ENCODE results near the gene RHBDF1. TPM values are rescaled to one million over a fixed set of nuclear protein-coding genes. Genes with fewer than 3 reads are reported as not detected.

The RHBDF1 gene
- total and polyA plus RNA-seq, 2 experiments from 2014 or later = 41.5 to 73.6 TPM

DNA sequence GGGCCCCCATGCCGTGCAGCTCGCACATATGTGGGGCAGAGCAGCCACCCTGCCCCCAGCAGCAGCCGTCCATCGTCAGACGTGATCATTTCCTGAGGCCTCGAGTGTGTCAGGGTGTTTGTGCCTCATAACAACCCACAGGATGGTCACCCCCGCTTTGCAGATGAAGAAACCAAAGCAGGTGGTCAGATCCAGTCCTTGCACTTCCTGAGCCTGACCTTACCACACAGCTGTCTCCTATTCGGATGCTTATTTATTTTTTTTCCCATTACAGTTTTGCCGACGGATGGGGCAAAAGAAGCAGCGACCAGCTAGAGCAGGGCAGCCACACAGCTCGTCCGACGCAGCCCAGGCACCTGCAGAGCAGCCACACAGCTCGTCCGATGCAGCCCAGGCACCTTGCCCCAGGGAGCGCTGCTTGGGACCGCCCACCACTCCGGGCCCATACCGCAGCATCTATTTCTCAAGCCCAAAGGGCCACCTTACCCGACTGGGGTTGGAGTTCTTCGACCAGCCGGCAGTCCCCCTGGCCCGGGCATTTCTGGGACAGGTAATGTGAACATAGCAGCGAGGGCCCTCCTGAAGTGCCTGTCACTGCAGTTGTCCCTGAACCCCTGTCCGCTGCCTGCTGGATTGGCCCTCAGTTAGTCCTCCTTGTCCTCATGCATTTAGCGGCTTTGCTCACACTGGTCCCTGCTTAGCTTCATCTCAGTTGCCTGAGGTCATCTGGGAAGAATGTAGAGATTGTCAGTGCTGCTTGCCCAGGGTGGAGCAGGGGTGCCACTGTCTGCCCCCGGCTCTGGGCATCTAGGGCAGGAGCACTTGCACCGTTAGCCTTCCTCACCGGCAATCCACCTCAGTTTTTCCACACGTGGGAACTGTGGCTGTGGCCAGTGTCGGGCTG is 7.0 kb upstream of the RHBDF1 start:
- no peaks in the 10 kb centered on the region for H3K27me3 ChIP-seq
- no peak overlapping the region for H2AFZ ChIP-seq
- H3K4me2 ChIP-seq = peak overlapping the region; percentile 100
- H3K27ac ChIP-seq = no peak overlapping the region
- H3K4me1 ChIP-seq (ENCODE audit: insufficient read depth) = peaks cover 37% of the 10 kb centered on the region
- TF ChIP-seq EZH2phosphoT487 (IDR thresholded peaks at IDR 0.05; ENCODE audit: low read depth, severe bottlenecking, unreplicated experiment) = no peak
- TF ChIP-seq, protein P1, sequence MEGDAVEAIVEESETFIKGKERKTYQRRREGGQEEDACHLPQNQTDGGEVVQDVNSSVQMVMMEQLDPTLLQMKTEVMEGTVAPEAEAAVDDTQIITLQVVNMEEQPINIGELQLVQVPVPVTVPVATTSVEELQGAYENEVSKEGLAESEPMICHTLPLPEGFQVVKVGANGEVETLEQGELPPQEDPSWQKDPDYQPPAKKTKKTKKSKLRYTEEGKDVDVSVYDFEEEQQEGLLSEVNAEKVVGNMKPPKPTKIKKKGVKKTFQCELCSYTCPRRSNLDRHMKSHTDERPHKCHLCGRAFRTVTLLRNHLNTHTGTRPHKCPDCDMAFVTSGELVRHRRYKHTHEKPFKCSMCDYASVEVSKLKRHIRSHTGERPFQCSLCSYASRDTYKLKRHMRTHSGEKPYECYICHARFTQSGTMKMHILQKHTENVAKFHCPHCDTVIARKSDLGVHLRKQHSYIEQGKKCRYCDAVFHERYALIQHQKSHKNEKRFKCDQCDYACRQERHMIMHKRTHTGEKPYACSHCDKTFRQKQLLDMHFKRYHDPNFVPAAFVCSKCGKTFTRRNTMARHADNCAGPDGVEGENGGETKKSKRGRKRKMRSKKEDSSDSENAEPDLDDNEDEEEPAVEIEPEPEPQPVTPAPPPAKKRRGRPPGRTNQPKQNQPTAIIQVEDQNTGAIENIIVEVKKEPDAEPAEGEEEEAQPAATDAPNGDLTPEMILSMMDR (IDR thresholded peaks at IDR 0.05; ENCODE audit: poor library complexity) = no peak
- TF ChIP-seq EZH2 (IDR thresholded peaks at IDR 0.05; ENCODE audit: borderline replicate concordance) = no peak
- H4K20me1 ChIP-seq (ENCODE audit: insufficient read depth, poor library complexity, severe bottlenecking) = no peaks in the 10 kb centered on the region
- no peak for DNase-seq (ENCODE audit: low spot score)
- no peaks in the 10 kb centered on the region for H3K36me3 ChIP-seq (replicated peaks; ENCODE audit: insufficient read depth, low read depth)
- H3K9me3 ChIP-seq (ENCODE audit: low read depth) = no peaks in the 10 kb centered on the region
- no peak overlapping the region for H3K4me3 ChIP-seq
- H3K9me2 ChIP-seq (replicated peaks; ENCODE audit: insufficient read depth) = no peaks in the 10 kb centered on the region
- WGBS (ENCODE audit: low lambda C conversion rate, missing lambda C conversion rate) = 91% methylated on average over 32 of the region's 32 CpGs
- H3K79me2 ChIP-seq = peaks cover 7% of the 10 kb centered on the region

DNA sequence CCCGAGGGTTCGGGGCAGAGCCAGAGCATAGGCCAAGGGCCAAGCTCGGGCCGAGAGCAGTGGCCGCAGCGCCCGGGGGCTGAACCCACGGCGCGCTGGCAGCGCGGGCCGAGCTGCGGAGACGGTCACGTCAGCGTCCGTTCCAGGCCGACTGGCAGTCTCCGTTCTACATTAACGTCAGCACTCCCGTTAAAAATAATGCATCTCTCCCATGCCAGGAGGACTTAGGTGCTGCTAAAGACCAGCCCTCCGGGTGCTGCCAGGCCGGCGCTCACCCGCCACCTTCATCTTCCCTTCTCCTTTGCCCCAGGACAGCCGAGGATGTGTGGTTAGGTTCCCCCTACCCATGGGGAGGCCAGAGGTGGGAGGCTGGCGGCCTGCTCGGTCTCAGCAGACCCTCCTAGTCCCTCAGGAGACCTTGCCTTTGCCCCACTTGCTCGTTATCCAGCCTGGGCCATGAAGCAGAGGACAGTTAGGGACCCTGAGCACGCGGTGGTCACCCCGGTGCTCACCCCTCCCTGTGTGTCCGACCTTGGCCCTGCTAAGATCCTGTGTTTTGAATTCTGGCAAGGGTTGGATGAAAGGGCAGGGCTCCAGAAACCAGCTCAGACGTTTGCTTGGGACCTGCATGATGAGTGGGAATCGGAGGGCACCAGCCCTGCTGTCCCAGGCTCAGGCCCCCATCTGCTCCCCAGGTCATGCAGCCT is 6.2 kb upstream of the RHBDF1 start:
- TF ChIP-seq EZH2phosphoT487 (IDR thresholded peaks at IDR 0.05; ENCODE audit: low read depth, severe bottlenecking, unreplicated experiment) = no peak
- TF ChIP-seq, protein P1 (IDR thresholded peaks at IDR 0.05; ENCODE audit: poor library complexity) = no peak
- TF ChIP-seq EZH2 (IDR thresholded peaks at IDR 0.05; ENCODE audit: borderline replicate concordance) = no peak
- WGBS (ENCODE audit: low lambda C conversion rate, missing lambda C conversion rate) = 17% methylated on average over 34 of the region's 36 CpGs
- Histone ChIP-seq H3K4me3 (peak overlapping the region; percentile 75), H3K9me3 (ENCODE audit: low read depth) (no peaks in the 10 kb centered on the region), H3K27me3 (no peaks in the 10 kb centered on the region), H3K27ac (peak overlapping the region; percentile 95), H2AFZ (peak overlapping the region; percentile 15), H3K36me3 (replicated peaks; ENCODE audit: insufficient read depth, low read depth) (no peaks in the 10 kb centered on the region), H4K20me1 (ENCODE audit: insufficient read depth, poor library complexity, severe bottlenecking) (no peaks in the 10 kb centered on the region), H3K79me2 (peaks cover 7% of the 10 kb centered on the region), H3K9me2 (replicated peaks; ENCODE audit: insufficient read depth) (no peaks in the 10 kb centered on the region), H3K4me2 (peak overlapping the region; percentile 100), H3K4me1 (ENCODE audit: insufficient read depth) (peaks cover 45% of the 10 kb centered on the region)
- DNase-seq (ENCODE audit: low spot score) = peak; percentile 67

DNA sequence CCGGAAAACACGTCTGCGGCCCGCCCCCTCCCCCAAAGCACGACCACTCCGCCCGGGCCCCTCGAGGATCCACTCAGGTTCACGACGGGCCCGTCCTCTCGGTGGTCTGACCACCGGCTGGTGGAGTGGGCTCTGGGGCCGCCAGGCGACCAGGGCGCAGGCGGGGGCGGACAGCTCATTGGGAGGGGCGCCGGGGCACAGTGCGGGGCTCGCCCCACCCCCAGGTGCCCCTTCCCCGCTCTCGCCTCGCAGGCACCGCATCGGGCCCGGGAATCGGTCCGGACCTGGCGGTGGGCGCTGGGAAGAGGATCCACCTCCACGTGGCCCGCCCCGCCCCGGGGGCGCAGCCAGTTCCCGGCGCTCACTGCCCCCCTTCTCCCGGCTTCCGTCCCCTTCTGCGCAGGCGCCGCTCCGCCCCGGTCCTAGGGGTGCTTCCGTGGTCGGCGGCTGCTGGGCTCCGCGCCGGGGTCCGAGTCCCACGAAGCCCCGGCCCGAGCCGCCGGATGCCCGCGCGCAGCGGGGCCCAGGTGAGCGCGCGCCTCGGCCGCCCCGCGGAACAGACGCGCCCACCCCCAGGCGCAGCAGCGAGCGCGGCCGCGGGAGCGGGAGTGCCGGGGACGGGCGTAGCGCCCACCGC is 5.5 kb upstream of the RHBDF1 start, which contains the start of gene MPG:
MPG (plus strand) TSS at position 419 of the 637 bp plus-strand sequence; CDS start at position 504, 85 bp downstream.
- H2AFZ ChIP-seq = peak within 1 kb of the TSS; percentile 90
- WGBS (ENCODE audit: low lambda C conversion rate, missing lambda C conversion rate) = 2% methylated on average over 24 of the region's 83 CpGs
- H3K79me2 ChIP-seq = peaks cover 7% of the 10 kb centered on the region
- no peak for TF ChIP-seq EZH2 (IDR thresholded peaks at IDR 0.05; ENCODE audit: borderline replicate concordance)
- TF ChIP-seq, protein P1 (IDR thresholded peaks at IDR 0.05; ENCODE audit: poor library complexity) = no peak
- H3K27me3 ChIP-seq = no peaks in the 10 kb centered on the region
- no peaks in the 10 kb centered on the region for H3K9me3 ChIP-seq (ENCODE audit: low read depth)
- H4K20me1 ChIP-seq (ENCODE audit: insufficient read depth, poor library complexity, severe bottlenecking) = no peaks in the 10 kb centered on the region
- H3K4me3 ChIP-seq = peak within 1 kb of the TSS; percentile 75
- H3K4me1 ChIP-seq (ENCODE audit: insufficient read depth) = peaks cover 49% of the 10 kb centered on the region
- peak within 1 kb of the TSS; percentile 100 for H3K4me2 ChIP-seq
- no peaks in the 10 kb centered on the region for H3K36me3 ChIP-seq (replicated peaks; ENCODE audit: insufficient read depth, low read depth)
- peak within 1 kb of the TSS; percentile 95 for H3K27ac ChIP-seq
- DNase-seq (ENCODE audit: low spot score) = peak; percentile 93
- no peaks in the 10 kb centered on the region for H3K9me2 ChIP-seq (replicated peaks; ENCODE audit: insufficient read depth)

All from hepatocyte (in vitro differentiated cells).